Keratinocyte (primary cell): ENCODE data around the gene CD93.

ENCODE experiments used
- CTCF ChIP-seq, 3 experiments: IDR thresholded peaks in 1 of 3; conservative IDR thresholded peaks in 1 of 3; optimal IDR thresholded peaks in 1 of 3; 2 replicates in 2 of 3; 3 replicates in 1 of 3; pipeline versions ENCODE3 to v1.5.1; 2011; ENCODE audit warnings: low read length in 3 of 3, mild to moderate bottlenecking in 3 of 3, moderate library complexity in 2 of 3, control low read depth in 1 of 3, inconsistent platforms in 1 of 3; ENCODE audit not compliant: insufficient read depth in 2 of 3; ENCODE audit errors: extremely low read depth in 1 of 3
- EZH2 ChIP-seq: IDR thresholded peaks from one replicate; pipeline ENCODE4 v1.6.1; 2012; ENCODE audit warnings: inconsistent platforms, mild to moderate bottlenecking, low read length, moderate library complexity

GRCh38 chr20:23132930-23133559, 46.9 kb upstream of the CD93 start:
- TF ChIP-seq CTCF (optimal IDR thresholded peaks at IDR 0.05 in 1 of 3, IDR thresholded peaks at IDR 0.05 in 1 of 3, conservative IDR thresholded peaks at IDR 0.05 in 1 of 3; ENCODE audit: extremely low read depth in 1 of 3, insufficient read depth in 2 of 3, low read length in 3 of 3) (no peak), EZH2 (no peak)
